Vagina (tissue), 2 donors: ENCODE data around the gene SUPT6H. TPM values are rescaled to one million over a fixed set of nuclear protein-coding genes. Genes with fewer than 3 reads are reported as not detected.

Experiments used
- DNase-seq, 2 donors: peaks; one replicate each; pipeline ENCODE4 v3.0.0-alpha.2; 2017; ENCODE audit errors: extremely low spot score in 2 of 2
- H3K27ac ChIP-seq: fragments of 200-600 bp; sonication (generic); one replicate; pipeline ENCODE4 v1.5.1; 2019
- H3K27me3 ChIP-seq: fragments of 200-600 bp; sonication (generic); one replicate; pipeline ENCODE4 v1.5.1; 2019
- H3K36me3 ChIP-seq, 2 donors: fragments of 200-600 bp; sonication (generic); one replicate each; pipeline ENCODE4 v1.5.1; 2017 to 2019
- H3K4me1 ChIP-seq: fragments of 200-600 bp; sonication (generic); one replicate; pipeline ENCODE4 v1.5.1; 2019
- H3K4me3 ChIP-seq, 2 donors: fragments of 200-600 bp; sonication (generic); 1 replicate in 1 of 2; 2 replicates in 1 of 2; pipeline ENCODE4 v1.5.1; 2016 to 2019
- H3K9me3 ChIP-seq: fragments of 200-600 bp; sonication (generic); one replicate; pipeline ENCODE4 v1.5.1; 2019
- CTCF ChIP-seq, 3 experiments: fragments of 450-650 bp in 2 of 3; fragments of 200-600 bp in 1 of 3; sonication (generic) in 1 of 3; IDR thresholded peaks; one replicate each; pipeline ENCODE4 v1.5.1; 2017 to 2019; ENCODE audit warnings: antibody characterized with exemption in 3 of 3, mild to moderate bottlenecking in 2 of 3, moderate library complexity in 2 of 3
- POLR2A ChIP-seq, 2 donors: fragments of 450-650 bp; IDR thresholded peaks; one replicate each; pipeline ENCODE4 v1.6.1; 2017; ENCODE audit warnings: antibody characterized with exemption in 2 of 2, mild to moderate bottlenecking in 2 of 2, moderate library complexity in 2 of 2
- POLR2AphosphoS5 ChIP-seq, 2 donors: sonication (generic); formaldehyde crosslinking; IDR thresholded peaks; one replicate each; pipeline ENCODE4 v1.9.0; 2017; ENCODE audit warnings: antibody characterized with exemption in 2 of 2, mild to moderate bottlenecking in 2 of 2, low read depth in 1 of 2; ENCODE audit not compliant: insufficient read depth in 1 of 2
- intact Hi-C: fragments of 100-400 bp; cut with DNase I; formaldehyde crosslinking; loops from one replicate; pipeline ENCODE4 v1.15.1; 2023
- total RNA-seq: library from RNA; depleted of rRNA; stranded (reverse); fragments of >200 nt; gene quantifications from one replicate; pipeline ENCODE4 v1.2.3, GENCODE V29; 2016

The SUPT6H gene
- total RNA-seq, result 89.6 TPM

- Histone ChIP-seq H3K27me3 (no peaks in the 10 kb centered on the region), H3K27ac (peak within 1 kb of the TSS; percentile 95), H3K4me3 (peak within 1 kb of the TSS; percentile 68 to 90), H3K9me3 (no peaks in the 10 kb centered on the region), H3K4me1 (peaks cover 55% of the 10 kb centered on the region), H3K36me3 (peaks cover 0 to 30% of the 10 kb centered on the region in 2 donors)
- DNase-seq, result peak in 1 of 2 donors; percentile 90
- intact Hi-C loops, result no loop called here
- TF ChIP-seq POLR2A (IDR thresholded peaks at IDR 0.05) (peak in 1 of 2 donors; percentile 81), POLR2AphosphoS5 (IDR thresholded peaks at IDR 0.05; ENCODE audit: insufficient read depth in 1 of 2, low read depth in 1 of 2) (peak; percentile 87 to 99), CTCF (IDR thresholded peaks at IDR 0.05) (no peak)
Observed at GRCh38 chr17:28661635-28662526, at the start of gene SUPT6H, which contains the start of gene SDF2. Gene SUPT6H (plus strand): TSS chr17:28662205. CDS start chr17:28673402, 11,197 bp downstream. Gene SDF2 (minus strand): TSS chr17:28661906. CDS start chr17:28661876, 30 bp downstream.

- intact Hi-C loops, result loop anchor here (10.0 kb wide), 1 partner anchor 118 kb away; no protein-coding TSS in a partner anchor
- Histone ChIP-seq H3K27me3 (no peaks in the 10 kb centered on the region), H3K36me3 (peaks cover 4 to 40% of the 10 kb centered on the region in 2 donors), H3K27ac (no peak overlapping the region), H3K9me3 (no peaks in the 10 kb centered on the region), H3K4me1 (no peaks in the 10 kb centered on the region), H3K4me3 (no peak overlapping the region)
- no peak for DNase-seq
- TF ChIP-seq POLR2A (IDR thresholded peaks at IDR 0.05), result no peak
Observed at GRCh38 chr17:28612531-28612930, 49.5 kb upstream of the SUPT6H start.

GRCh38 chr17:28612936-28613872 lies 48.8 kb upstream of the SUPT6H start:
- DNase-seq, result no peak
- no peak overlapping the region for H3K4me3 ChIP-seq
- TF ChIP-seq POLR2A (IDR thresholded peaks at IDR 0.05) (no peak), POLR2AphosphoS5 (IDR thresholded peaks at IDR 0.05; ENCODE audit: insufficient read depth in 1 of 2, low read depth in 1 of 2) (no peak), CTCF (IDR thresholded peaks at IDR 0.05) (peak; percentile 9 to 39 (median 26))
- no peaks in the 10 kb centered on the region for H3K4me1 ChIP-seq
- no peaks in the 10 kb centered on the region for H3K9me3 ChIP-seq
- intact Hi-C loops, result loop anchor here (10.0 kb wide), 1 partner anchor 118 kb away; no protein-coding TSS in a partner anchor
- H3K27me3 ChIP-seq, result no peaks in the 10 kb centered on the region
- H3K27ac ChIP-seq, result no peak overlapping the region
- H3K36me3 ChIP-seq, result peaks cover 4 to 47% of the 10 kb centered on the region in 2 donors

GRCh38 chr17:28613931-28614381 lies 48.0 kb upstream of the SUPT6H start, which contains the start of gene RSKR:
Gene RSKR (minus strand): TSS chr17:28614185. CDS start chr17:28614161, 24 bp downstream.
- Histone ChIP-seq H3K4me1 (no peaks in the 10 kb centered on the region), H3K36me3 (peaks cover 4 to 55% of the 10 kb centered on the region in 2 donors), H3K27me3 (no peaks in the 10 kb centered on the region), H3K27ac (no peak within 1 kb of the TSS), H3K4me3 (no peak within 1 kb of the TSS), H3K9me3 (no peaks in the 10 kb centered on the region)
- no peak for TF ChIP-seq POLR2A (IDR thresholded peaks at IDR 0.05)
- no peak for TF ChIP-seq CTCF (IDR thresholded peaks at IDR 0.05)
- no peak for TF ChIP-seq POLR2AphosphoS5 (IDR thresholded peaks at IDR 0.05; ENCODE audit: insufficient read depth in 1 of 2, low read depth in 1 of 2)
- no peak for DNase-seq
- intact Hi-C loops, result loop anchor here (10.0 kb wide), 1 partner anchor 119 kb away; no protein-coding TSS in a partner anchor
